Astrocyte (in vitro differentiated cells and primary cell): ENCODE results near the gene PELI1.

ENCODE experiments used
- CTCF ChIP-seq: IDR thresholded peaks from 2 replicates; pipeline ENCODE4 v1.5.1; 2011; ENCODE audit warnings: low read depth, mild to moderate bottlenecking, inconsistent platforms, low read length, moderate library complexity; ENCODE audit not compliant: insufficient read depth
- EZH2 ChIP-seq: IDR thresholded peaks from 2 replicates; pipeline ENCODE4 v1.6.1; 2012; ENCODE audit warnings: mild to moderate bottlenecking, low read length, inconsistent platforms; ENCODE audit not compliant: insufficient read depth

DNA sequence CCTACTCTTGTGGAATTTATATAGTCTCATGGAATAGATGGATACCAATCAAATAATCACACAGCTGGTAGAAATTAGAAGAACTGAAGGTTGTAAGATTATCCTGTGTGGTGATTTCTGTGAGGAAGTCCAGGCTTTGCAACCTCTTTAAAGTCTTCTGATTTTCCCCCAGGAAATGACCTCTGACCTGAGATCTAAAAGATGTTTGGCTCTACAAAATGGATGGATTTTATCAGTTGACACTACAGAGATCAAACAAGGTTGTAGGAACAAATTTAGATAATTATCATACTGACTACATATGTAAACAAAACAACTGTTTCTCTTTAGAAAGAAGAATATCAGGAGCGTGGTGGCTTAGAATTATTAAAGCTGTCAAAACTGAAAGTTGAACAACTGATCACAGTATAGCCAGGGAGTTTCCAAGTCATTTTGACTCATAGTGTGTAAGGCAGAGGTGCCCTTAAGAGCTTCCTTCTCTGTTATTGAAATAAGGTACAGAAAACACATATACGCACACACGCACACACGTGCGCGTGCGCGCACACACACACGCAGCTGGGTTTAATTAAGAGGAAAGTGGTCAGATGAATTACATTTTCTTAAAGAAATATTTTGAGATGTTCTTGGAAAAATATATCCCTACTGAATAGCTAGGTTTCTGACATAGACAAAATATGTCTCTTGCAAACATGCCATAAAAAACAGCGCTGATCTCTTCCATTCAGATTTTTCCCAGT is 35.5 kb upstream of the PELI1 start:
- no peak for TF ChIP-seq CTCF
- no peak for TF ChIP-seq EZH2
